ENCODE measurements around the gene TNC. TPM values are rescaled to one million over a fixed set of nuclear protein-coding genes. Genes with fewer than 3 reads are reported as not detected.

Gene TNC
- total RNA-seq, 1 donor from 2014 or later, result 95.2 TPM

DNA sequence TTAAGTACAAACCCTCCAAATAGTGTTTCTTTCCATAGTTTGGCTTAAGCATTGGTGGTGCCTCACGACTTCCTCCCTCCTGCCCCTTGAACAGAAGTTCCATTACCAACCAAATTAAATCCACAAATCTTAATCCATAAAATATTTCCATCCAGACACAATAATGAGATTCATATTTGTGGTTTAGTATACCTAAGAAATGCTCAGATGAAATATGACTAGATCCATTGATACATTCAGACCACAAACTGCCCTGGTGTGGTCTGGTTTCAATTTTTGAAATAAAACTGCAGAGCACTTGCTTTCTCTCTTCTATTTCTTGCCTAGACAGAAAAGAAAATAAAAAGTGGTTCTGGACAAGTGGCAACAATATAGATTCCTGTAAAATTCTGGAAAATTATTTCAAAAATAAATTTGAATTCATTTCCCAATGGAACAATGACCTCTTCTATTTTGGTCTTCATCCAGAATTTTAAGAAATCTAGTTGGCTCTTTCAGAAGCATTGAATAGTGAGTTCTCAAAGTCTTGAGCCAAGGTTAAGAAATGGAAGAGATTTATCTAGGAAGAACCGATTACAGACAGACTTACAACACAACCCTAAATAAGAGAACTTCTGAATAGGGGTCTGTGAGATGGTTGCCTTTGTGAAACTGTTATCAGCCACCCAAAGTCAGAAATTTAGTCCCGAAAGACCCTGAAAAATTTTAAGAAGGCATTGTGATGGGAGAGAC is 14.0 kb downstream of the TNC start:
- Mint-ChIP-seq H3K4me1 (ENCODE audit: unreplicated experiment) (peaks cover 24% of the 10 kb centered on the region), H3K27me3 (no peaks in the 10 kb centered on the region), H3K36me3 (no peaks in the 10 kb centered on the region), H3K27ac (no peak overlapping the region), H3K9me3 (no peaks in the 10 kb centered on the region), H3K4me3 (no peak overlapping the region)
- TF ChIP-seq, protein P1, sequence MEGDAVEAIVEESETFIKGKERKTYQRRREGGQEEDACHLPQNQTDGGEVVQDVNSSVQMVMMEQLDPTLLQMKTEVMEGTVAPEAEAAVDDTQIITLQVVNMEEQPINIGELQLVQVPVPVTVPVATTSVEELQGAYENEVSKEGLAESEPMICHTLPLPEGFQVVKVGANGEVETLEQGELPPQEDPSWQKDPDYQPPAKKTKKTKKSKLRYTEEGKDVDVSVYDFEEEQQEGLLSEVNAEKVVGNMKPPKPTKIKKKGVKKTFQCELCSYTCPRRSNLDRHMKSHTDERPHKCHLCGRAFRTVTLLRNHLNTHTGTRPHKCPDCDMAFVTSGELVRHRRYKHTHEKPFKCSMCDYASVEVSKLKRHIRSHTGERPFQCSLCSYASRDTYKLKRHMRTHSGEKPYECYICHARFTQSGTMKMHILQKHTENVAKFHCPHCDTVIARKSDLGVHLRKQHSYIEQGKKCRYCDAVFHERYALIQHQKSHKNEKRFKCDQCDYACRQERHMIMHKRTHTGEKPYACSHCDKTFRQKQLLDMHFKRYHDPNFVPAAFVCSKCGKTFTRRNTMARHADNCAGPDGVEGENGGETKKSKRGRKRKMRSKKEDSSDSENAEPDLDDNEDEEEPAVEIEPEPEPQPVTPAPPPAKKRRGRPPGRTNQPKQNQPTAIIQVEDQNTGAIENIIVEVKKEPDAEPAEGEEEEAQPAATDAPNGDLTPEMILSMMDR (conservative IDR thresholded peaks at IDR 0.05), result no peak
- no peak for DNase-seq (ENCODE audit: extremely low spot score, unreplicated experiment)

DNA sequence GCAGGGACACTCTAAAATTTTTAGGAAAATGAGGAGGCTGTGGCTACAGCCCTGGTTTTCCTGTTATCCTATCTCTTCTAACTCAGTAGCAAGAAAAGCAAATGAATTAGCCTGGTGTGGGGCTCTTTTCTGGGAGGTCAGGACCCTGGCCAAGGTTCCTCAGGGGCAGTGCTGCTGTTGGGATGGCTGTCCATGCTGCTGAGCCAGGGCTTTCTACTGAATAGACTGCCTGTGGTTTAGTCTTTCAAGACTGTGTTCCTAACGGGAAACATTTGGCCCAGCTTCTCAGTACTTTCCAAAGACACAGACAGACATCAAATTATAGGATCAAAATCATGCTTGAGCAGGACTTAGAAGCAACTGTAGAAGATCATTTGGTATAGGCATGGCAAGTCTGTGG is 18.1 kb downstream of the TNC start:
- TF ChIP-seq, protein P1 (conservative IDR thresholded peaks at IDR 0.05), result no peak
- Mint-ChIP-seq H3K27ac (no peak overlapping the region), H3K4me3 (no peak overlapping the region), H3K27me3 (no peaks in the 10 kb centered on the region), H3K36me3 (no peaks in the 10 kb centered on the region), H3K4me1 (ENCODE audit: unreplicated experiment) (peaks cover 18% of the 10 kb centered on the region), H3K9me3 (peaks cover 8% of the 10 kb centered on the region)
- no peak for DNase-seq (ENCODE audit: extremely low spot score, unreplicated experiment)

DNA sequence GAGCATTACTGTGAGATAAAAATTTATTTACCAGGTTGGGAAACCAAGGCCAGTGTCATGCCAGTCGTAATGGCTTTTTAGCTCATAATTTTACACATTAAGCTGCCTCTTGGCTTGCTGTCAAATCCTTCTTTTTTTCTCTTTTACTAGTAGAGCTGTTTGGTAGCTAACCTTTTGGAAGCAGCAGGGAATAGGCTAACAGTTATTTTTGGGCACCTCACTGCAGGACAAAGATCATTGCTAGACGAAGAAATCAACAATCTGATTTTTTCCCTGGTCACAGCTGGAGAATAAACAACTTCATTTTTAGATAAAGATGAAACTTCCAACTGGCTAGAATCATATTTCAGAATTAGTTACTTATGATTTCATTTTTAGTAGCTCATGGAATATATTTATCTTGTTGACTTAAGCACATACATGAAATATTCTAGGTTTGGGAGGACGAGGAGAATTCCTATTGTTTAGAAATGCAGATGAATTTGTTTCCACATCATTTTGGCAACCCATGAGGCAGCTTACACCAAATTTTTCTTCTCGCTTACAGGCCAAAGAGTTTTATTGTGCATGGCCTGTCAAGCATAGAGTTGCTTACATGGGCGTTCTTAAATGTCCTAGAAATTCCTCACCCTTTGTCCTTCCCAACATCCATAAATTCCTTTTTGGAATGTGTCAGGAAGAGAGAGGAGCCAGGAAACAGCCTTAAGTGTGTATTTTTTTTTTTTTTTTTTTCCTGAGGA is 19.6 kb downstream of the TNC start:
- H3K36me3 Mint-ChIP-seq, result no peaks in the 10 kb centered on the region
- no peak for DNase-seq (ENCODE audit: extremely low spot score, unreplicated experiment)
- H3K4me1 Mint-ChIP-seq (ENCODE audit: unreplicated experiment), result peaks cover 18% of the 10 kb centered on the region
- H3K27ac Mint-ChIP-seq, result no peak overlapping the region
- peaks cover 8% of the 10 kb centered on the region for H3K9me3 Mint-ChIP-seq
- no peak overlapping the region for H3K4me3 Mint-ChIP-seq
- TF ChIP-seq, protein P1 (conservative IDR thresholded peaks at IDR 0.05), result no peak
- H3K27me3 Mint-ChIP-seq, result no peaks in the 10 kb centered on the region

DNA sequence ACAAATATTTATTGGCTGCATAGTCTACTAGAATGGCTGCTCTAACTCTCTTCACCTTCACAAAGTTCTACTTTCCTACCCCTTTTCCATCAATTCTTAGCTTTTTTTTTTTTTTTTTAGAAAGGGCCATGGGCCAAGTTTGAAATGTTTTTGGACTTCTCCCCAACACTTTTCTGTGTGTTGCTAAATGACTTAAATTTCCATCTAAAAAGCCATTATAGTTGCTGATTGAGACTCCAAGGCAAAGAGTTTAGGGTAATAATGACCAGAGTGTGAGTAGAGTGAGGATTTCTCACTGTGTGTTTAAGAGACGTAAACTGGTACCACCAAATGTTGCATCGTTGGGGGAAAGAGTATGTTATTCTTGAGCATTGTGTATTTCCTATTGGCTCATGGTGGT is 24.4 kb downstream of the TNC start:
- Mint-ChIP-seq H3K27ac (no peak overlapping the region), H3K27me3 (no peaks in the 10 kb centered on the region), H3K9me3 (peaks cover 8% of the 10 kb centered on the region), H3K4me3 (no peak overlapping the region), H3K4me1 (ENCODE audit: unreplicated experiment) (peaks cover 10% of the 10 kb centered on the region), H3K36me3 (no peaks in the 10 kb centered on the region)
- TF ChIP-seq, protein P1 (conservative IDR thresholded peaks at IDR 0.05), result no peak
- DNase-seq (ENCODE audit: extremely low spot score, unreplicated experiment), result no peak

DNA sequence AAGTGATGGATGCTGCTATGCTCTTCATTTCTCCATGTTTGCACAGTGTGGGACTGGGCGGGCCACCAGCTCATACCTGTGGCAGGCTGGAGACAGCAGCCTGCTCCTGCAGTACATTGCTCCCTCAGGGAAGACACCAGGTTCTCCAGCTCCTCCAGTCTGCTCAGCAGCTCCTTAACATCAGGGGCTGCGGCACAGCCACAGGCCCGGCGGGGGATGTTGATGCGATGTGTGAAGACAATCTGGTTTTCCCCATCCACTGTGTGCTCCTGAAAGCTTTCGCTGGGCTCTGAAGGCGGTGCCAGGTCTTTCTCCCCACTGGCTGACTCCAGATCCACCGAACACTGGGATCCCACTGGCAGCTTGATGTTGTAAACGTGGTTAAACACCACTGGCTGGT is 27.5 kb downstream of the TNC start:
- no peaks in the 10 kb centered on the region for H3K27me3 Mint-ChIP-seq
- TF ChIP-seq, protein P1 (conservative IDR thresholded peaks at IDR 0.05), result no peak

More for the DNA sequence above, 27.5 kb downstream of the TNC start:
- DNase-seq (ENCODE audit: extremely low spot score, unreplicated experiment), result no peak
- H3K36me3 Mint-ChIP-seq, result no peaks in the 10 kb centered on the region
- H3K27ac Mint-ChIP-seq, result no peak overlapping the region
- H3K4me1 Mint-ChIP-seq (ENCODE audit: unreplicated experiment), result peaks cover 5% of the 10 kb centered on the region
- H3K4me3 Mint-ChIP-seq, result no peak overlapping the region
- H3K9me3 Mint-ChIP-seq, result no peaks in the 10 kb centered on the region

All from type B pancreatic cell (in vitro differentiated cells).